NCI-H524 (cell line): ENCODE results near the gene KLK7.
"Not testable (repeated sequence)": the region's sequence is repeated elsewhere in the genome, so short reads cannot be mapped to it uniquely, and the experiment has no call there.

ENCODE experiments used
- DNase-seq, 2 experiments: peaks; one replicate each; lab custom pipeline; 2025; lab: John Stamatoyannopoulos, UW

The KLK7 gene

DNA sequence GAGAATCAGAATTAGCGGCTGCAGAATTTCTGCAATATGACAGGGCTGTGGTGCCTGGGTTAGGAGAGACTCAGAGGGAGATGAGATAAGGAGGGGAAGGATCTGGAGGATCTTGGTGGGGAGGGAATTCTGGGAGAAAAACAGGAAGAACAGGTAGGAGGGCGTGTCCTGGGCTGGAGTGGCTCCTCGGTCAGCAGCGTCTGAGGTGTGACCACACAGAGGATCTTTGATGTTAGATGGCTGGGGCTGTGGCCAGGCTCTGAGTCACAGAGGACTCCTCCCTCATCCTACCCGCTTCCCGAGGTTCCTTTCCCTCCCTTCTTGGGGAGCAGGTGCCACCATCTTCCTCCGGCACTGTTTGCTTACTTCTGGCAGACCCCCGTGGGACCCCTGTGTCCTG, 8.0 kb downstream of the KLK7 start:
- DNase-seq: no peak

DNA sequence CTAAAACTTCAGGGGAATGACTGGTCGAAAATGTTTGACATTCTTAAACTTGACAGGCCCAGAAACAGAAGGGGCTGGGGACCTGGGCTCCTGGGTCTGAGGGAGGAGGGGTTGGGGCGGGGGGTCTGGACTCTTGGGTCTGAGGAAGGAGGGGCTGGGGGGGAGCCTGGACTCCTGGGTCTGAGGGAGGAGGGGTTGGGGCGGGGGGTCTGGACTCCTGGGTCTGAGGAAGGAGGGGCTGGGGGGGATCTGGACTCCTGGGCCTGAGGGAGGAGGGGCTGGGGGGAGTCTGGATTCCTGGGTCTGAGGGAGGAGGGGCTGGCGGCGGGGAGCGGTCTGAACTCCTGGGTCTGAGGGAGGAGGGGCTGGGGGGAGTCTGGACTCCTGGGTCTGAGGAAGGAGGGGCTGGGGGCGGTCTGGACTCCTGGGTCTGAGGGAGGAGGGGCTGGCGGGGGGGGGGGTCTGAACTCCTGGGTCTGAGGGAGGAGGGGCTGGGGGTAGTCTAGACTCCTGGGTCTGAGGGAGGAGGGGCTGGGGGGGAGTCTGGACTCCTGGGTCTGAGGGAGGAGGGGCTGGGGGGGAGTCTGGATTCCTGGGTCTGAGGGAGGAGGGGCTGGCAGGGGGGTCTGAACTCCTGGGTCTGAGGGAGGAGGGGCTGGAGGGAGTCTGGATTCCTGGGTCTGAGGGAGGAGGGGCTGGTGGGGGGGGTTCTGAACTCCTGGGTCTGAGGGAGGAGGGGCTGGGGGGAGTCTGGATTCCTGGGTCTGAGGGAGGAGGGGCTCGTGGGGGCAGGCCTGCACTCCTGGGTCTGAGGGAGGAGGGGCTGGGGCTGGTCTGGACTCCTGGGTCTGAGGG, 8.8 kb downstream of the KLK7 start:
- DNase-seq: no peak

DNA sequence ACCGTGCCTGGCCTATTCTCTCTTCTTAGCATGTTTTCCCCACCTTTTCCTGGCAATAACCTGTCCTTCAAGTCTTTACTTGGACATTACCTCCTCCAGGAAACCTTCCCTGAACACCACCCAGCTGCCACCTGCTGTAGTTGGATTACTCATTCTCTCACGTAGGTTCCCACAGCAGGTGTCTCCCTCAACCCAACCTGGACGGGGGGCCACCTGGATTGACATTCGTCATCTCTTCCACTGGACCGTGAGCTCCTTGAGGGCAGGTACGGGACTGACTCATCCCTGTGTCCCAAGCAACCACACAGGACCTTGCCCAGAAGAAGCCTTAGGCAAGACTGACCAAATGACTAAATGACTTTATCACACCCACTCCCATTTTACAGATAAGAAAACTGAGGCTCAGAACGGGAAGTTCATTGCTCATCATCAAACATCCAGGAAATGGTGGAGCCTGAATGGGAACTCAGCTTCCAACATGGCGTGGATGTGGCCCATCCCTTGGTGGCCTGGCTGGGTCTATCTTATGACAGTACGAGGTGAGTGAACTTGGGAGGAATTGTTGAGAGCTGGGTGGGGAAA, 10.8 kb downstream of the KLK7 start:
- no peak for DNase-seq

DNA sequence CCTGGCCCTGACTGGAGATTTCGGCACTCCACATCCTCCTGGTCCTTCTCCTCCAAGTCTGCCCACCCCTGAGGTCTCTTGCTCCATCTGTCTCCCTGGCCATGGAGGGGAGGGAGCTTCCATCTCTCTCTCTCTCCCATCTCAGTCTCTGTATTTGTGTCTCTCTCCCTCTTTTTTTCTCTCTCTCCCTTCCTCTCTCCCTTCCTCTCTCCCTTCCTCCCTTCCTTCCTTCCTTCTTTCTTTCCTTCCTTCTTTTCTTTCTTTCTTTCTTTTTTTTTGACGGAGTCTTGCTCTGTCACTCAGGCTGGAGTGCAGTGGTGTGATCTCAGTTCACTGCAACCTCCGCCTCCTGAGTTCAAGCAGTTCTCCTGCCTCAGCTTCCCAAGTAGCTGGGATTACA, 13.9 kb downstream of the KLK7 start:
- not testable (repeated sequence) for DNase-seq

DNA sequence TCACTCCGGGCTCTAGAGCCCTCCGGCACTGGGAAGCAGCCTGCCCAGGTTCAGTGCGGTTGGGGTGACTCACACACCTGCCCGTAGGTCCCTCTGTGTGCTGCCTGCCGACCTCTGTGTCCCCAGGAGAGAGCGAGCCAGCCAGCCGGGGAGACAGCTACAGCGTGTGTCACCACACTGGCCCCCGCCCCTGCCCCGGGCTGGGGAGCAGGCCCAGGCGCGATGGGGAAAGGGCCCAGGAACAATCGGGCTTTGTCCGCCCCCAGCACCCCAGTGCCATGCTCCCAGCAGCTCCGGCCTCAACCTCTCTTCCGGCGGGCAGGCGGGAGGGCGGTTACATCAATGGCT, 14.3 kb downstream of the KLK7 start, which contains the start of gene KLK6:
Gene KLK6 (minus strand): TSS at position 179 of the 348 bp plus-strand sequence. CDS start 1,487 bp downstream, outside the sequence.
- no peak for DNase-seq

DNA sequence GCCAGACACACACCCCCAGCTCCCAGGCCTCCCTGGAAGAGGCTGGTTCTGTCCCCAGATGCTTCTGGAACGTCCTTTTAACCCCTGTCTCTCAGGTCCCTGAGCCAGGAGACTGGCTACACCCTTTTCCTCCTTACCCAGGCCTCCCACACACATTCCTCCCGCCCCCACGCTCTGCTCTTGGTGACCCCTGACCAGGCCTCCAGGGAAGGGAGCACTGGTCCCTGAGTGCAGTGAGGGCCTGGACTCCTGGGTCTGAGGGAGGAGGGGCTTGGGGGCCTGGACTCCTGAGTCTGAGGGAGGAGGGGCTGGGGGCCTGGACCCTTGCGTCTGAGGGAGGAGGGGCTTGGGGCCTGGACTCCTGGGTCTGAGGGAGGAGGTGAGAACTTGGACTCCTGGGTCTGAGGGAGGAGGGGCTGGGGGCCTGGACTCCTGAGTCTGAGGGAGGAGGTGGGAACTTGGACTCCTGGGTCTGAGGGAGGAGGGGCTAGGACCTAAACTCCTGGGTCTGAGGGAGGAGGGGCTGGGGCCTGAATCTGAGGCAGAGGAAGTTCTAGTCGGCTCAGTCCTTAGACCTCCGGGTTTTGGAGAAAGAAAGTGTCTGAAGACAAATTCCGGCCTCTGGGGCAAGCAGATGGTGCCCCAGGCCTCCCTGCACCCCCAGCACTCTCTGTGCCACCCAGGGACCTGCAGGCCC, 14.9 kb downstream of the KLK7 start:
- no peak for DNase-seq

DNA sequence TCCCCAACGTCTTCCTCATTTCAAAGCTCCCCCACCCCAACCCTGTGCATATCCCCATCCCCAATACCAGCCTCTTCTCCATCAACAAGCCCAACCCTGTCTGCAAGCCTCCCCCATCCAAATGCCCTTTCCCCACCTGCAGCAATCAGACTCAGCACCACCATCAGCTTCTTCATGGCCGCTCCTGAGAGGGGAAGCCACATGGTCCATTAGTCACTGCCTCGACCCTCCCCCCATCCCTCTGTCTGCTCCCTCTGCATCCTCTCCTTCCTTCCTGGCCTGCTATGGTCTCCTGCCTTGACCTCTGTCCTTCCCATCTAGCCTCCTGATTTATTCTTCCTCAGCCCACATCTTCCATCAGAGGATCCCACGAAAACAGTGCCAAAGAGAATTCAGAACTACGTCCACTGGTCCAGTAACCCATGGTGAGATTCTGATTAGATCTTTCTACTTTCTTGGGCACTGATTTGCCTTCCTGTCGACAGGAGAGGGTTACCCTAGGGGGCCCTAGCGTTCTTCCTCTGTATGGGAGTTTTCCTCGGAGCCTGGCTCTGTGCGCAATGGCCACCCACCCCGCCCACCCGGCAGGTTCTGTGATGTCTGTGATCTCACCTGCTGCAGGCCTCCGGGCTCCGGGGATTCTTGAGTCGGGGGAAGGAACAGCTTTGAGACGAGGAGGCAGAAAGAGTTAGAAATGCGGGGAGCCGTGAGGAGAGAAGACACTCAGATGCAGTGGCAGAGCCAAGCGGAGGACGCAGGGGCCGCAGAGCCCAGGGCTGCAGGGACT, 15.6 kb downstream of the KLK7 start:
- DNase-seq: no peak

DNA sequence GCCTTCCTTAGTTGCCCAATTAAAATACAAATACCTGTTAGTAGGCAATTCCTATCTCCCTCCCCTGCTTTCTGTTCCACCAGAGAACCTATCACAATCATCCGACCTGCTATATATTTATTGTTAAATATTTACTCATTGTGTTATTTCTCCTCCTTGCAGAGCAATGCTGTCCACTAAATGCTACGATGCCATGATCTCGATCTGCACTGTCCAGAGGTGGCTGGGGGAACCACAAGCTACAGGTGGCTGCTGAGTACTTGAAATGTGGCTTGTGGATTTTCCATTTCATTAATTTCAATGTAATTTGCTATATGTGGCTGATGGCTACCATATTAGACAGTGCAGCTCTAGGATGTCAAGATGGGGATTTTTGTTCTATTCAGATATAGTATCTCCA, 19.5 kb downstream of the KLK7 start:
- DNase-seq: no peak

DNA sequence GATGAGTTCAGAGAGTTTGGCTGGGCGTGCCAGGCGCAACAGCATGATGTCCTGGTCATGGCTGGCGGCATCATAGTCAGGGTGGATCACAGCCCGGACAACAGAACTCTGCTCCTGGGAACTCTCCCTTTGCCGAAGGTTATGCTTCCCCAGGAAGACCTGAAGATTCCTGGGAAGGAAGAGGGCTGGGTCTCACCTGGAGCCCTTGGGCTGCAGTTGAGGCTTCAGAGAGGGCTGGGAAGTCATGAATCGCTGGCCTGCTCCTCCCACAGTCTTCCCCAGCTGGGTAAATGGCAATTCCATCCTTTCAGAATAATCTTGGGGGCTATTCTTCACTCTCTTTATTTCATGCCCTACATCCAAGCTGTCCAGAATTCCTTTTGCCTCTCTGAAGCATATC, 20.3 kb downstream of the KLK7 start:
- no peak for DNase-seq

DNA sequence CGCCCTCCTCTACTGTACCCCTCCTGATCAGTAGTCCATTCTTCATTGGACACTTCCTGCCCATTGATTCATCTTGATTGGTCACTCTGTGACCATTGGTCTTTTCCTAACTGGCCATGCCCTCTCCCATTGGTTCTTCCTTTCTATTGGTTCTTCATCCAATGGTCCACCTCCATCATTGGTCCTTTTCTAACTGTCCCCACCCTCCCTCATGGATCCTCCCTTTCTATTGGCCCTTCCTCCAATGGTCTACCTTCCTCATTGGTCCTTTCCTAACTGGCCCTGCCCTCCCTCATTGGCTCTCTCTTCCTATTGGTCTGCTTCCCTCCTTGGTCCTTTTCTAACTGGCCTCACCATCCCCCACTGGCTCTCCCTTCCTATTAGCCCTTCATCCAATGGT, 21.5 kb downstream of the KLK7 start:
- no peak for DNase-seq

DNA sequence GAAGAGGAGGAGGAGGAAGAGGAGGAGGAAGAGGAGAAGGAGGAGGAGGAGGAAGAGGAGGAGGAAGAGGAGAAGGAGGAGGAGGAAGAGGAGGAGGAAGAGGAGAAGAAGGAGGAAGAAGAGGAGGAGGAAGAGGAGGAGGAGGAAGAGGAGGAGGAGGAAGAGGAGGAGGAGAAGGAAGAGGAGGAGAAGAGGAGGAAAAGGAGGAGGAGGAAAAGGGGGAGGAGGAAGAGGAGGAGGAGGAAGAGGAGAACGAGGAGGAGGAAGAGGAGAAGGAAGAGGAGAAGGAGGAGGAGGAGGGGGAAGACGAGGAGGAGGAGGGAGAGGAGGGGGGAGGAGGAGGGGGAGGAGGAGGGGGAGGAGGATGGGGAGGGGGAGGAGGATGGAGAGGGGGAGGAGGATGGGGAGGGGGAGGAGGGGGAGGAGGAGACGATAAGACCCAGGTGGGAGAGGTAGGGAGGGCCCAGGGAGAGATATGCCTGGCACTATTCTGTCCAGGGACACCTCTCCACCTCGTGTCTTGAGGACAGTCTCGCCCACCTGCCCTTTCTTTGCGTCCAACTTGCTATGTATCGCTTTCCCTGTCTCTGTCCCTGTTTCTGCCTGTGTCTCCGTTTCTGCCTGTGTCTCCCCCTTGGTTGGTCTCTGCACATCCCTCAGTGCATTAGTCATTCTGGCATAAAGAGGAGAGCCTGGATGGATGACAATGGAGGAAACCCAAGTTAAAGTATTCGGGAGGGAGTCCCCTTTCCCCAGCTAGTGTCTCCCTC, 23.8 kb downstream of the KLK7 start:
- no peak for DNase-seq

DNA sequence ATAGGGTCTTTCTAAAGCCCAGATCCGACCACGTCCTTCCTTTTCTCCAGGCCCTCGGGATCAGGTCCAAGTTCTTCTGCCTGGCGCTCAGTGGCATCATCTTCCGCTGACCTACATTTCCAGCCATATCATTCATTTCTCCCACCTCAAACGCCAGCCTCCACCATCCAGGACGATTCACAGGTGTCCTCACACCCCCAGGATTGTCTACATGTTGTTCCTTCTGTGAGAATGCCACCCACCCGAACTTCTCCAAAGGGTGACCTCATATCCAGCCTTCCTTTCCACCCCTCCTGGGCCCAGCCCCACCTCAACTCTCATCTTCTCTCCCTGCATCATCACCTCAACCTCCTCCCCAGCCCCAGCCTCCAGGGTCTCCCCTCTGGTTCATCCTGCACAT, 26.1 kb downstream of the KLK7 start:
- no peak for DNase-seq

DNA sequence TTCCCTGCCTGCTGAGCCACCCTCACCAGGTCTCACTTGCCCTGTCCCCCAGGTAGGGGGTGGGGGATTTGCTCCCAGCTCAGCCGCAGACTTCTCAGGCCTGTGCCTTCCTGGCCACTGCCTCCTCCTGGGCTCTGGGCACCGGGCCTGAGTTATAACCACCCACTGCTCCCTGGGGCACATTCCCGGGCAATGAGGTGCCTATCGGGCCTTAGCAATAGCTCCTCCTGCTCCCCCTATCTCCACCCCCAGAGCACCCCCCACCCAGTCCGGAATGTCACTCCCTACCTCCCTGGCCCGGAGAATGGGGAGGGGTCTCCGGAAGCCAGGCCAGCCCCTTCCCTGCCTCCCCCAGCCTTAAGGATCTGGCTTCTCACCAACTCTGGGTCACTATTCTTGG, 30.8 kb downstream of the KLK7 start, which contains the start of gene KLK5:
Gene KLK5 (minus strand): TSS at position 129 of the 400 bp plus-strand sequence. CDS start 381 bp downstream, outside the sequence.
- DNase-seq: no peak

DNA sequence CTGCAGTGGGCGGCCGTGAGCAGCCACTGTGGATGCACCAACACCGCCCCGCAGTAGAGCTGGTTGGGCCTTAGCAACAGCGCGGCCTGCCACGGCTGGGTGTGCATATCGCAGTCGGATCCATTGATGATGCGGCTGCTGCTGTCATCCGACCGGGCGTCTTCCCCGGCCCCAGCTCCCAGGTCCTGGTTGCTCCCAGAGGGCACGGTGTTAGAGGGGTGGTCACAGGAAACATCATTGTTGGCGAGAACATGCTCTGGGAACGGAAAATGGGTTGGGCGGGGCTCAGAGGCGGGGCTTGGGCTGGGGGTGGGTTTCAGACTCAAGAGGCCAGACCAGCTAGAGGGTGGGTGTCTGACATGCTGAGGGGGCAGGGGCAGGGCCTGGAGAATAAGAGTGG, 33.9 kb downstream of the KLK7 start:
- no peak for DNase-seq

DNA sequence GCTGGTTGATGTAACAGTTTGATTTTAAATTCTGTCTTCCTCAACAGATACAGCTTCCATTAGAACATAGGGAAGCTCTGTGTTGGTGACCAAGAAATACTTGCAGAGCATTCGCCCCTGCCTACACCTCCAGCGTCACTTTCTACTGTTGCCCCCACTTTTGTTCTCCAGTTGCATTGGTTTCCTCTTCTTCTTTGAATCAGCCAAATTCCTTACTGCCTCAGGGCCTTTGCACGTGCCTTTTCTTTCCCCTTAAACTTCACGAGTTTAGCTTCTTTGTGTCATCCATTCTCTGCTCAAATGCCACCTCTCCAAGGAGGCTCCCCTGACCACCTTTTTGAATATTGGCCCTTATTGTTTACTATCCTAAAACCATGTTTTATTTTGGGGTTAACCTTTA, 36.6 kb downstream of the KLK7 start:
- DNase-seq: no peak

DNA sequence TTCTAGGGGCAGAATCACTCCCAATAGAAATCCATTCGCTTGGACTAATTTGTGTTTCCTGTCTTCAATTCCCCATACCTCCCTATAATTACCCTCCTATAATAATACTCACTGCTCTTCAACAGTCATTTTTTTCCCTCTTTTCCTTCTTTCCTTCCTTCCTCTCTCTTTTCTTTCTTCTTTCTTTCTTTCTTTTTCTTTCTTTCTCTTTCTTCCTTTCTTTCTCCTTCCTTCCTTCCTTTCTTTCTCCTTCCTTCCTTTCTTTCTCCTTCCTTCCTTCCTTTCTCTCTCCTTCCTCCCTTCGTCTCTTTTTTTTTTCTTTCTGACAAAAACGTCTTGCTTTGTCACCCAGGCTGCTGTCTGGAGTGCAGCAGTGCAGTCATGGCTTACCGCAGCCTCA, 38.9 kb downstream of the KLK7 start:
- DNase-seq: no peak

DNA sequence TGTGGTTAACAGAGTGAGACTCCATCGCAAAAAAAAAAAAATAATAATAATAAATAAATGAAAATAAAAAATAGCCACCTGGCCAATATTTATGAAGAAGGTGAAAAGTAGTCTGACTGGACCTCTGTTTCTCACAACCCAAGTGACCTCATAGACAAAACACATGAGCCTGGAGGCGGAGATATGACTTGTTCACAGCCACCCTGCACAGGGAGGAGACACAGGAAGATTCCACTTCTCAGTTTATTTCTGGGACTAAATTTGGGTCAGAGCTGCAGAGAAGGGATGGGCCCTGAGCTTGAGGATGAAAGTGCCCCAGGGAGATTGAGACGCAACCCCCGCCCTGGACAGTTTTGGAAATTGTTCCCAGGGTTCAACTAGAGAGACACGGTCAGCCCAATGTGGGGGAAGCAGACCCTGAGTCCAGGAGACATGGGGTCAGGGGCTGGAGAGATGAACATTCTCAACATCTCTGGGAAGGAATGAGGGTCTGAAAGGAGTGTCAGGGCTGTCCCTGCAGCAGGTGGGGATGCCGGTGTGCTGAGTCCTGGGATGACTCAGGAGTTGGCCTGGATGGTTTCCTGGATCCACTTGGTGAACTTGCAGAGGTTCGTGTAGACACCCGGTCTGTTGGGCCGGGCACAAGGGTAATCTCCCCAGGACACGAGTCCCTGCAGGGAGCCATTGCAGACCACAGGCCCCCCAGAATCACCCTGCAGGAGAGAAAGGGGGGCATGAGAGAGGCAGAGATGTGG, 40.5 kb downstream of the KLK7 start:
- DNase-seq: no peak

DNA sequence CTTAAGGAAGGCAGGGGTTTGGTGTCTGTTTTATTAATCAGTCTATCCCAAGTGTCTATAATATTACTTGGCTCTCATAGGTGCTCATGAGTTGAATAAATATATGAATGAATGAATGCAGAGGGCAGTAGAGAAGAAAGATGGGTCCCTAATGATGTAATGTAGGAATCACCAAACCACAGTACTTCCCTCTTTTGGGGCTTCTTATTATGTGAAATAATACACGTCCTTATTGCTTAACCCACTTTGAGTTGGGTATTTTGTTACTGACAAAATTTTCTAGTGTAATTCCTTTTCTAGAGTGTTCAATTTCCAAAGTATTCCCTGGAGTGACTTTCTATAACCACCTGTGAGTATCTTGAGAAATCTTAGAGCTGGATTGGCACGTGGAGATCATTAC, 44.1 kb downstream of the KLK7 start:
- no peak for DNase-seq

DNA sequence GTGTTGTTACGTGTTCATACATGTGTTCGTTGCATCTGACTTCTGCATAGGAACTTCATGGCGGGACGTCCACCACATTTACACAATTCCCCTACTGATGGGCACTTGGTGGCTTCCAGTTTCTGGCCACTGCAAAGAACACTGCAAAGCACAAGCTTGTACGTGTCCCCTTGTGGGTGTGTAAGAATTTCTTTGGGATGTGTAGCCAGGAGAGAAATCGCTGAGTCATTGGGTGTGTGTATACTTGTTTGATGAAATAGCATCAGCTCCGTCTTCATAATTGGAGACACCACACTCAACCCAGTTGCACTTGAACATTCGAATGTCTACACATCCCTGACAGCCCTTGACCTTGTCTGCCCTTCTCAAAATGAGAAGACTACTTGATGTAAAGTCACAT, 50.1 kb downstream of the KLK7 start:
- no peak for DNase-seq

DNA sequence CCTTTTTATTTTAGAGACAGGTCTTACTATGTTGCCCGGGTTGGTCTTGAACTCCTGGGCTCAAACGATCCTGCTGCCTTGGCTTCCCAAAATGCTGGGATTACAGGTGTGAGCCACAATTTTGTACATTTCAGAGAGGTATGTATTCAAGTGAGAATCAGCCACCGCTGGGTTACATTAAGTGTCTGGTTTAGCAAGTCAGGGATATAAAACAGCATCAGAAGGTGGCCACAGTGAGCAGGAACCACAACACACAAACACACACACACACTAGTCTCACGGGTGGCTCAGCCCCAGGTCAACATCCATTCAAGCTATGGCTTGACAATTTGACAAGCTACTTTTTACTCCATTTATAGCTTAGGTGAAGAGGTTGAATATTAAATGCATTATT, 51.0 kb downstream of the KLK7 start:
- DNase-seq: no peak
